ENCODE measurements around the gene EXOC7.
"Not testable (repeated sequence)": the region's sequence is repeated elsewhere in the genome, so short reads cannot be mapped to it uniquely, and the experiment has no call there.

Gene EXOC7

GRCh38 chr17:76085731-76086366 lies 17.7 kb downstream of the EXOC7 start:
- DNase-seq, result no peak

DNA sequence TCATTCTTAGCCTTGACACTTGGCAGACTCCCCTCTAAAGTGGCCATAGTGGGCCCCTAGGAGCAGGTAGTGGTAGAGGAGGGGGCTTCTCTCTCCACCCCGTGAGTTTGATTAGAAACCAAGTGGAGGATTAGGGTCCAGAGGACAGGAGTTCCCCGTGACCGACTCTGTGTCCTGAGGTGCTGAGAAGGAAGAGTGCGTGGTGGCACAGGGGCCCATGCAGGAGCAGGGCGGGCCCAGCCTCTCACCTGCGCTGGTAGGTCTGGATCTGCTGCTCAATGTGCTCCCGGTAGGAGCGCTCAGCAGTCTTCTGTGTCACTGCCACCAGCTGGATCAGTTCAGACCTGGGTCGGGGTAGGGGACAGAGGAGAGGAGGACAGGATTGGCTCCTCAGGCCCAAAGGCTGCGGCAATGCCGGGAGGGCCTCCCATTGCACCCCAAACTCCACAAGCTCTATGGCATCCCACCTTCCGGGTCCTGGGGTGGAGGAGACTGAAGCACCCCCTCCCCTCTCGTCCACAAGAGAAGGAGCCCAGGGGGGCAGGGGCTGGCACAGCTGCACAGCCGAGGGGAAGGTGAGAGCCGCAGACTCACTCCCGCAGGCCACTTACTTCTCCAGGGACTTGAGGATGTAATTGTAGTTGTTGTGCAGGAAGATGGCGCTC lies 18.4 kb downstream of the EXOC7 start:
- DNase-seq, result no peak

GRCh38 chr17:76083536-76084182 lies 19.9 kb downstream of the EXOC7 start:
- DNase-seq, result no peak

DNA sequence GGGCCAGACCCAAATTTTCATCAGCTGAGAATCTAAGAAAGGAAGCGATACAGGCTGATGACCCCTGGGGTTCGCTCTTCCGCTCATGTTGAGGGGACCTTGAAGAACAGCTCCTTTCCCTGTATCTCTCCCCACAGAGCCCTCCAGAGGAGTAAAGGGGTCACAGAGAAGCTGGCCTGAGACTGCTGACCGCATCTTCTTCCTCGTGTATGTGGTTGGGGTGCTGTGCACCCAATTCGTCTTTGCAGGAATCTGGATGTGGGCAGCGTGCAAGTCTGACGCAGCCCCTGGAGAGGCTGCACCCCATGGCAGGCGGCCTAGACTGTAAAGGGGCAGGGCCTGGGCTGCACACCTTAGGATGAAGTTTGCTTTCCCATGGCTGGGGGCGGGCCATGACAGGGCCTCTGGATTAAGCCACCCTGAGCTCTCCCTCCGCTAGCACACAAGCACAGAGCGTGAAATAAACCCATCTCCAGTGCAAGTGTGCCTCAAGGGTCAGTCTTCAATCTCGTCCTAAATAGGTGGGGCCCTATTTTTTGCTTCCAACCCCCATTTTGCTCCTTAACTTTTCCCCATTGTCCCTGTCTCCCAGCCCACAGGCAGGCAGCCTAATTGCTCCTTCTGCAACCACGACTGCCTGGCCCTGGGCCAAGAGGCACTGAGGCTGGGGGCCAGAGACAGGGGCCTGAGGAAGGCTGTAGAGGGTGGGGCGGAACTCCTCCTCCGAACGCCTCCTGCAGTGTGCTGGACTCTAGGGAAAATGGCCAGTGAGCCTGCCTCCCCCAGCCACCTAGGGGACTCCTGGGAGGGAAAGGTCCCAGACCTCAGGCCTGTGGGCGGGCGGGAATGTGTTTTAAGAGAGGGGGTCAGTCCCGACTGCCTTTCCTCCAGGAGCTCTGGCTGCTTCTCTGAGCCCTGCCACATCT lies 21.0 kb downstream of the EXOC7 start:
- DNase-seq, result no peak

- no peak for DNase-seq
Measured at GRCh38 chr17:76081295-76082210, 22.0 kb downstream of the EXOC7 start.

DNA sequence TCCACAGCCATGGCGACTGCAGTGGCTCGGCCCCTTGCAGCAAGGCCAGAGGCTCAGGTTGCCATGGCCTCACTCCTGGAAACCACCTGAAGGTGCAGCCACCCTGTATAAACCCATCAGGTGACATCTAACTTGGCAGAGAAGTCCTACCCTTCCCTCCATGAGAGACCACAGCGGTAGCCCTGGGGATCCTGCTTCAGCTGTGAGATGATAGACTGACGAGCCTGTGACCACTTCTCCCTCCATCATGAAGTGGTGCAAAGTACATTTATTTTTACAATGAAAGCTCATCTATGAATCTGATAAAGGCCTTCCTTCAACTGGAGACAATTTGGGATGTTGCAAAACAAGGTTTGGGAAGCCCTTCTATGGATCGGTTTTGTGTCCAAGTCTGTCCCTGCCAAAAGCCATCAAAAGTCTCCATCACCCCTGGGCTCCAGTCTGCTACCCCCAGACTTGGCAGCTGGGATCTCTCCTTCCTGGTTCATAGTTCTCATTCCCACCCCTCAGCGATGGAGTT lies 22.8 kb downstream of the EXOC7 start:
- no peak for DNase-seq

- no peak for DNase-seq
Measured at GRCh38 chr17:76079956-76080767, 23.4 kb downstream of the EXOC7 start.

DNA sequence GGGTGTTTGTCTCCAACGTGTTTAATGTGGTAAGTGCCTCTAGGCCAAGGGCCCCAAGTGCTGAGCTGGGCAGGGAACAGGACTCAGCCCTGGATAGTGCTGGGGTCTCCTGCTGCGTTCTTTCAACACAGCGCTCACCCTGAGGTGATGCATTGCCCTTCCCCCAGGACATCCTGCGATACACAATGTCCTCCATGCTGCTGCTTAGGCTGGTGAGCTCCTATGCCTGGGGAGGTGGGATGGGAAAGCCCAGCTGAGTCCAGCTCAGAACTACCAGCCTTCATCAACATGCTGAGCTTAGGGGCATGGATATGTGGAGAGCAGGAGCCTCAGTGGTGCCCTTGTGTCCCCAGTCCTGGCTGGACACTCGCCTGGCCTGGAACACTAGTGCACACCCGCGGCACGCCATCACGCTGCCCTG lies 24.0 kb downstream of the EXOC7 start:
- no peak for DNase-seq

DNA sequence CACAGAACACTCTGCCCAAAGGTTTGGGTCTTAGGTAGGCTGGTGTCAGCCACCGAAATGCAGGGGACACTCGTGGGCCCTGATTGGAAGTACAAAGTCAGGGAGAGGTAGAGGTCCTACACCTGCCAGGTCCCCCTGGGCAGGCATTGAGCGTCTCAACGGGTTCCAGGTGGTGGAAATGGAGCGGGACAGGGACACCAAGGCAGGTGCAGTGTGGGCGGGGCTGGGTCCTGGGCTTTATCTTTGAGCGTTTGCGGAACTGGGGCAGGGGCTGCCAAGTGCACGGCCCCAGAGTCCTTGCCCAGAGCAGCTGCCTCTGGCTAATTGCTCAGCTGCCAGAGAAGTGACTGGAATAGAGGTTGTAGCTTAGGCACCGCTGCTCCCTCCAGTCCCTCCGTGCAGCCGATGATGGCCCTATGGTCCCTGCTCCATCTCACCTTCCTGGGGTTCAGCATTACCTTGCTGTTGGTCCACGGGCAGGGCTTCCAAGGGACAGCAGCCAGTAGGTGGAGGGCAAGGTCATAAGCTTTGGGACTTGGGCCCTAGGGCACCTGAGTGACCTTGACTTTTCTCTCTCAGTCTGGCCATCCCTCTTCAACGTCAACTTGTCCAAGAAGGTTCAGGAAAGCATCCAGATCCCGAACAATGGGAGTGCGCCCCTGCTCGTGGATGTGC lies 24.6 kb downstream of the EXOC7 start, which contains the start of gene ZACN:
Gene ZACN, plus strand, starts transcription at position 323 of the 675 bp plus-strand sequence. Its CDS starts 83 bp downstream, at position 406.
- DNase-seq, result no peak

DNA sequence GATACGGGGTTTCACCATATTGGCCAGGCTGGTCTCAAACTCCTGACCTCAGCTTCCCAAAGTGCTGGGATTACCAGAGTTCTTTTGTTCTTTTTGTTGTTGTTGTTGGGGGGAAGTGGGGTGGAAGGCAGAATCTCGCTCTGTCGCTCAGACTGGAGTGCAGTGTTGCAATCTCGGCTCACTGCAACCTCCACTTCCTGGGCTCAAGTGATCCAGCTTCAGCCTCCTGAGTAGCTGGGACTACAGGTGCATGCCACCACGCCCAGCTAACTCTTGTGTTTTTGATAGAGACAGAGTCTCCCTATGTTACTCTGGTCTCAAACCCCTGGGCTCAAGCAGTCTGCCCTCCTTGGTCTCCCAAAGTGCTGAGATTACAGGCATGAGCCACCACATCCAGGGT lies 25.2 kb downstream of the EXOC7 start:
- not testable (repeated sequence) for DNase-seq

DNA sequence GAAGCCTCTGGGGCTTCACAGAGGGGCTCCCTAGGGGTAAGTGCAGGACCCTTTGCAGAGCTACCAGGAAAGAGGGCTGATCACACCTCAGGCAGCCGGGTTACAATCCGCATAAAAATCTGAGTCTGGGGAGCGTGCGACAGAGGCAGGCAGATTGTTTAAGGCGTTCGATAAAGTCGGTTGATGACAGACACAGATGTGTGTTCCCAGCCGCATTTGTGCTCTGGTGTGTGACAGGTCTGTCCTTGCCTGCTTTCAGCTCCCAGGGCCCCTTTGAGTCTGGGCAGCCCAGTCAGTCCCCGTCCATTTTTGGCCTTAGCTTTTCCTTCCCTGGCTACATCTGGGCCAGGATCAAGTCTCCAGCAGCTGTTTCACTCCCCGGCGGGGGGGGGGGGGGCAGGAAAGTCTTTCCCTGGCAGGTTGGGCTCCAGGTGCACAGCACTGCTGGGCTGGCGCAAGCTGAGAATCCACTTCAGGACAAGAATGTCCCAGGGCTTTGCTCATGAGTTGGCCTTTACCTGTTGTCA lies 25.9 kb downstream of the EXOC7 start:
- peak; percentile 39 for DNase-seq

- no peak for DNase-seq
Measured at GRCh38 chr17:76076765-76077583, 26.6 kb downstream of the EXOC7 start.

GRCh38 chr17:76076146-76076764 lies 27.3 kb downstream of the EXOC7 start:
- no peak for DNase-seq

GRCh38 chr17:76075364-76076145 lies 28.0 kb downstream of the EXOC7 start:
- DNase-seq, result no peak

DNA sequence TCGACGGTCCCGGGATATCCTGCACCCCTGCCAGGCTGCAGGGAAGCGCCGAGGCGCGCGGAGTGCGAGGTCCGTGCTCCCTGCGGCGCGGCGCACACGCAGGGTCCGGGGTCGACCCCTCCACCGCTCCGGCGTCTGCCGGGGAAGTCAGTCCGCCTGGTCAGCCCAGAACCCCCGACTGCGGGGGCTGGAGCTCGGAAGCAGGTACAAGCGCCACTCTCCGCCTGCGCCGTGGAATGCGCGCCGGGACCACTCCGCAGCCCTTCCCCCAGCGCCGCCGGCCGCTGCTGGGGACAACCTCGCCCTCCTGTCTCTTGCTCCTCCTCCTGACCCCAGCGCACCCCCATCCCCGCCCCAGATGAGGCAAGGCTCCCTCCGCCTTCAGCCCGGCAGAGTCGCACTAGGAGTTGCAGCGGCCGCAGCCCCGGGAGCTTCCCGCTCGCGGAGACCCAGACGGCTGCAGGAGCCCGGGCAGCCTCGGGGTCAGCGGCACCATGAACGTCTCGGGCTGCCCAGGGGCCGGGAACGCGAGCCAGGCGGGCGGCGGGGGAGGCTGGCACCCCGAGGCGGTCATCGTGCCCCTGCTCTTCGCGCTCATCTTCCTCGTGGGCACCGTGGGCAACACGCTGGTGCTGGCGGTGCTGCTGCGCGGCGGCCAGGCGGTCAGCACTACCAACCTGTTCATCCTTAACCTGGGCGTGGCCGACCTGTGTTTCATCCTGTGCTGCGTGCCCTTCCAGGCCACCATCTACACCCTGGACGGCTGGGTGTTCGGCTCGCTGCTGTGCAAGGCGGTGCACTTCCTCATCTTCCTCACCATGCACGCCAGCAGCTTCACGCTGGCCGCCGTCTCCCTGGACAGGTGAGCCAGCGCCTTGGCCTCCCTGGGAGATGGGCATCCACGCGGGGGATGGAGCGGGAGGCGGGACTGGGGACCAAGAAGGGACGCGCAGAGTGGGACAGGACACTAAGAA lies 28.9 kb downstream of the EXOC7 start, which contains the start of gene GALR2:
Gene GALR2, plus strand, starts transcription at position 392 of the 974 bp plus-strand sequence. Its CDS starts 103 bp downstream, at position 495.
- DNase-seq, result no peak
